Left ventricle myocardium inferior (tissue), 1 donor: ENCODE data around the gene PFKP. TPM values are rescaled to one million over a fixed set of nuclear protein-coding genes. Genes with fewer than 3 reads are reported as not detected.

Experiments
- DNase-seq: peaks from one replicate; pipeline ENCODE4 v3.0.0-alpha.2; 2020
- H3K27ac ChIP-seq: fragments of 200-600 bp; replicated peaks from 2 replicates; pipeline ENCODE4 v1.8.0; 2021
- H3K27me3 ChIP-seq: fragments of 200-600 bp; 2 replicates; pipeline ENCODE4 v1.8.0; 2021; ENCODE audit warnings: low read depth
- H3K36me3 ChIP-seq: fragments of 200-600 bp; 2 replicates; pipeline ENCODE4 v1.8.0; 2021
- H3K4me1 ChIP-seq: fragments of 200-600 bp; 2 replicates; pipeline ENCODE4 v1.8.0; 2021
- H3K4me3 ChIP-seq: fragments of 200-600 bp; 2 replicates; pipeline ENCODE4 v1.8.0; 2021; ENCODE audit warnings: mild to moderate bottlenecking, moderate library complexity
- H3K9me3 ChIP-seq: fragments of 200-600 bp; replicated peaks from 2 replicates; pipeline ENCODE4 v1.8.0; 2021
- CTCF ChIP-seq: fragments of 200-600 bp; IDR thresholded peaks from 2 replicates; pipeline ENCODE4 v1.8.0; 2021; ENCODE audit warnings: antibody characterized with exemption, mild to moderate bottlenecking, borderline replicate concordance
- intact Hi-C: fragments of 100-400 bp; cut with micrococcal nuclease; formaldehyde crosslinking; loops from one replicate; pipeline ENCODE4 v1.11.0; 2022
- total RNA-seq: library from RNA; stranded (reverse); fragmentation: NEBNext Ultra II Directional; extraction: Animal tissue kit (Norgen Biotek cat#: 25700); gene quantifications from one replicate; pipeline ENCODE4 v1.2.1, GENCODE V29; 2021
- donor health status: DM: no; HTN: yes; CAD: no; lungs with severe emphysema.

PFKP gene
- total RNA-seq, 1 donor from 2014 or later, result 206 TPM

GRCh38 chr10:3071405-3072198, 4.3 kb downstream of the PFKP start:
- Histone ChIP-seq H3K4me3 (no peak overlapping the region), H3K27me3 (no peaks in the 10 kb centered on the region), H3K27ac (no peak overlapping the region), H3K36me3 (peaks cover 4% of the 10 kb centered on the region), H3K4me1 (peaks cover 79% of the 10 kb centered on the region), H3K9me3 (no peaks in the 10 kb centered on the region)
- no peak for TF ChIP-seq CTCF
- intact Hi-C loops, result no loop called here
- no peak for DNase-seq

- H3K27ac ChIP-seq, result peak overlapping the region; percentile 39
- DNase-seq, result no peak
- peaks cover 4% of the 10 kb centered on the region for H3K36me3 ChIP-seq
- no peak for TF ChIP-seq CTCF
- H3K27me3 ChIP-seq, result no peaks in the 10 kb centered on the region
- intact Hi-C loops, result no loop called here
- H3K4me1 ChIP-seq, result peaks cover 67% of the 10 kb centered on the region
- no peaks in the 10 kb centered on the region for H3K9me3 ChIP-seq
- no peak overlapping the region for H3K4me3 ChIP-seq
Measured at GRCh38 chr10:3072641-3073360, 5.5 kb downstream of the PFKP start.

GRCh38 chr10:3074145-3074665, 6.9 kb downstream of the PFKP start:
- Histone ChIP-seq H3K4me1 (peaks cover 54% of the 10 kb centered on the region), H3K36me3 (peaks cover 4% of the 10 kb centered on the region), H3K9me3 (no peaks in the 10 kb centered on the region), H3K4me3 (no peak overlapping the region), H3K27me3 (no peaks in the 10 kb centered on the region), H3K27ac (peak overlapping the region; percentile 39)
- no peak for TF ChIP-seq CTCF
- no peak for DNase-seq
- intact Hi-C loops, result no loop called here

GRCh38 chr10:3074985-3075600, 7.7 kb downstream of the PFKP start:
- no peak for TF ChIP-seq CTCF

GRCh38 chr10:3076138-3076537, 8.8 kb downstream of the PFKP start:
- intact Hi-C loops, result no loop called here
- no peak overlapping the region for H3K27ac ChIP-seq
- no peaks in the 10 kb centered on the region for H3K9me3 ChIP-seq
- H3K4me1 ChIP-seq, result peaks cover 40% of the 10 kb centered on the region
- peaks cover 4% of the 10 kb centered on the region for H3K36me3 ChIP-seq
- H3K4me3 ChIP-seq, result no peak overlapping the region
- no peak for TF ChIP-seq CTCF
- DNase-seq, result no peak
- H3K27me3 ChIP-seq, result no peaks in the 10 kb centered on the region

More at GRCh38 chr10:3074985-3075600, 7.7 kb downstream of the PFKP start:
- H3K4me3 ChIP-seq, result no peak overlapping the region
- no peak overlapping the region for H3K27ac ChIP-seq
- H3K4me1 ChIP-seq, result peaks cover 45% of the 10 kb centered on the region
- H3K36me3 ChIP-seq, result peaks cover 4% of the 10 kb centered on the region
- no peaks in the 10 kb centered on the region for H3K27me3 ChIP-seq
- no peaks in the 10 kb centered on the region for H3K9me3 ChIP-seq
- intact Hi-C loops, result no loop called here
- DNase-seq, result no peak
